ENCODE results near the gene ATOSA. TPM values are rescaled to one million over a fixed set of nuclear protein-coding genes. Genes with fewer than 3 reads are reported as not detected.

The ATOSA gene
- total RNA-seq, 5 donors from 2014 or later (not counting 1 experiment from before 2014, with no cell fraction given), result 88.2 to 121 (median 96.1) TPM

GRCh38 chr15:52649686-52650085 lies 29.5 kb downstream of the ATOSA start:
- no peak overlapping the region for H3K27ac Mint-ChIP-seq

GRCh38 chr15:52645916-52646315 lies 33.3 kb downstream of the ATOSA start:
- peak overlapping the region in 1 of 2 donors; percentile 11 for H3K27ac Mint-ChIP-seq
- no peak overlapping the region for H3K4me3 Mint-ChIP-seq
- no peak overlapping the region for H3K4me3 ChIP-seq (ENCODE audit: control insufficient read depth in 1 of 2, extremely low read depth in 1 of 2, low read length in 1 of 2)
- WGBS (ENCODE audit: insufficient coverage), result 100% methylated on average over 1 of the region's 2 CpGs
- peaks cover 0 to 24% of the 10 kb centered on the region in 2 donors for H3K36me3 ChIP-seq (ENCODE audit: control insufficient read depth in 2 of 2, extremely low read depth in 1 of 2, insufficient read depth in 1 of 2, low read length in 1 of 2)
- ChIA-PET POLR2A (no interaction called here), CTCF (no interaction called here)
- no peaks in the 10 kb centered on the region for H3K4me1 ChIP-seq (ENCODE audit: control insufficient read depth in 1 of 2, extremely low read depth in 1 of 2, insufficient read depth in 2 of 2, low read length in 2 of 2)
- H3K27me3 ChIP-seq (replicated peaks in 1 of 2; ENCODE audit: control insufficient read depth in 2 of 2, extremely low read depth in 1 of 2, insufficient read depth in 2 of 2, low read length in 1 of 2), result no peaks in the 10 kb centered on the region
- no peak overlapping the region for H3K27ac ChIP-seq (ENCODE audit: low read length)
- H3K27me3 Mint-ChIP-seq, result no peaks in the 10 kb centered on the region
- H3K9me3 Mint-ChIP-seq, result no peaks in the 10 kb centered on the region
- ATAC-seq (replicated peaks in 1 of 4) (no peak), DNase-seq (no peak)
- peaks cover 11 to 23% (median 19%) of the 10 kb centered on the region in 3 donors for H3K4me1 Mint-ChIP-seq
- H3K36me3 Mint-ChIP-seq, result peaks cover 30% of the 10 kb centered on the region
- no peaks in the 10 kb centered on the region for H3K9me3 ChIP-seq

More at GRCh38 chr15:52649686-52650085, 29.5 kb downstream of the ATOSA start:
- peaks cover 5 to 37% of the 10 kb centered on the region in 2 donors for H3K36me3 ChIP-seq (ENCODE audit: control insufficient read depth in 2 of 2, extremely low read depth in 1 of 2, insufficient read depth in 1 of 2, low read length in 1 of 2)
- H3K27me3 Mint-ChIP-seq, result no peaks in the 10 kb centered on the region
- H3K9me3 Mint-ChIP-seq, result no peaks in the 10 kb centered on the region
- H3K4me1 Mint-ChIP-seq, result peaks cover 22 to 39% (median 23%) of the 10 kb centered on the region in 3 donors
- H3K9me3 ChIP-seq, result no peaks in the 10 kb centered on the region
- H3K27me3 ChIP-seq (replicated peaks in 1 of 2; ENCODE audit: control insufficient read depth in 2 of 2, extremely low read depth in 1 of 2, insufficient read depth in 2 of 2, low read length in 1 of 2), result no peaks in the 10 kb centered on the region
- no peak overlapping the region for H3K27ac ChIP-seq (ENCODE audit: low read length)
- DNase-seq (no peak), ATAC-seq (replicated peaks in 1 of 4) (no peak)
- peaks cover 28% of the 10 kb centered on the region for H3K36me3 Mint-ChIP-seq
- ChIA-PET POLR2A (no interaction called here), CTCF (no interaction called here)
- H3K4me3 Mint-ChIP-seq, result no peak overlapping the region
- H3K4me3 ChIP-seq (ENCODE audit: control insufficient read depth in 1 of 2, extremely low read depth in 1 of 2, low read length in 1 of 2), result no peak overlapping the region
- peaks cover 0 to 2% of the 10 kb centered on the region in 2 experiments for H3K4me1 ChIP-seq (ENCODE audit: control insufficient read depth in 1 of 2, extremely low read depth in 1 of 2, insufficient read depth in 2 of 2, low read length in 2 of 2)

DNA sequence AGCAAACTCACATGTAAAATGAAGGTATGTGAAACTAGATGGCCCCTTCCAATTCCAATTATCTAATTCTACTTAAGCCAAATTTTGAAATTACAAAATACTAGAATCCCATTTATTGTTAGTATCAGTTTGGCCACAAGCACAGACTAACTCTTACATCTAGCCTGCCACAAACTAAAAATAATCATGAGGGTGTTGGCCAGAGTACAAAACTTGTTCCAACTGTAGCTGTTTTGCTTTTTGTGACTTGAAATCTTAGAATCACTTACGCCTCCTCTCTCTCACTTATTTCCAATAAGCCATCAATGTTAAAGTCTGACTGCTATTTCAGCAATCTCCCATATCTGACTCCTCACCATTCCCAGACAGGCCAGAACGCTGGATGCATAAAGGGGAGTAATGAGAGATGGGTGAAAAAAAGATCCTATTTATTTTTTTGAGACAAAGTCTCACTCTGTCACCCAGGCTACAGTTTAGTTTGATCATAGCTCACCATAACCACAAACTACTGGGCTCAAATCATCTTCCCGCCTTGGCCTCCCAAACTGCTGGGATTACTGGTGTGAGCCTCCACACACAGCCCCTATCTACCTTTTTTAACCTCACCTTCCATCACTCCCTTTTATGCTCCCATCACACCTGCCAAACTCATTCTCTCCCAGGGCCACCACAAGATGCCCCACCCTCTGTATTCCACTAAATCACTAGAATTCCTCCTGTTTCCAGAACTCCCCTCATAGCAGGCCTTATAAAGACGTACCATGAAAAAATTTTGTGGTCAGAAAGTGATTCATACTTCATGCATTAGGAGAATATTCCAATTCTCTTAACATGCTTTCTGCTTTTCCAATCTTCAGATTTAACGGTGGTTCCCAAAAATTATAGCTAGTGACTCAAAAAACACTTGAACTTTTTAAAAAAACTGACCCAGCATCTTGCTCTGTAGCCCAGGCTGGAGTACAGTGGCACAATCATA lies 36.5 kb downstream of the ATOSA start:
- H3K9me3 Mint-ChIP-seq, result no peaks in the 10 kb centered on the region
- peak overlapping the region in 1 of 2 donors; percentile 22 for H3K27ac Mint-ChIP-seq
- H3K27ac ChIP-seq (ENCODE audit: low read length), result no peak overlapping the region
- peaks cover 32% of the 10 kb centered on the region for H3K36me3 Mint-ChIP-seq
- H3K4me1 Mint-ChIP-seq, result peaks cover 11 to 20% (median 18%) of the 10 kb centered on the region in 3 donors
- ATAC-seq (replicated peaks in 1 of 4) (no peak), DNase-seq (no peak)
- 96% methylated on average over 2 of the region's 5 CpGs for WGBS (ENCODE audit: insufficient coverage)
- no peak overlapping the region for H3K4me3 Mint-ChIP-seq
- H3K9me3 ChIP-seq, result no peaks in the 10 kb centered on the region
- CTCF ChIA-PET, result interaction anchor here in 1 of 2 donors (0.6 kb wide), 1 partner anchor 92 kb away, joined by 3 read pairs; no protein-coding TSS in a partner anchor
- no peak overlapping the region for H3K4me3 ChIP-seq (ENCODE audit: control insufficient read depth in 1 of 2, extremely low read depth in 1 of 2, low read length in 1 of 2)
- H3K36me3 ChIP-seq (ENCODE audit: control insufficient read depth in 2 of 2, extremely low read depth in 1 of 2, insufficient read depth in 1 of 2, low read length in 1 of 2), result peaks cover 6 to 32% of the 10 kb centered on the region in 2 donors
- POLR2A ChIA-PET, result interaction anchor here in 1 of 2 donors (0.6 to 1.2 kb wide), 2 partner anchors 34 to 385 kb away, joined by 4 read pairs; no protein-coding TSS in a partner anchor
- H3K27me3 Mint-ChIP-seq, result no peaks in the 10 kb centered on the region
- no peaks in the 10 kb centered on the region for H3K4me1 ChIP-seq (ENCODE audit: control insufficient read depth in 1 of 2, extremely low read depth in 1 of 2, insufficient read depth in 2 of 2, low read length in 2 of 2)
- no peaks in the 10 kb centered on the region for H3K27me3 ChIP-seq (replicated peaks in 1 of 2; ENCODE audit: control insufficient read depth in 2 of 2, extremely low read depth in 1 of 2, insufficient read depth in 2 of 2, low read length in 1 of 2)

GRCh38 chr15:52636459-52636858 lies 42.7 kb downstream of the ATOSA start:
- H3K4me1 ChIP-seq (ENCODE audit: control insufficient read depth in 1 of 2, extremely low read depth in 1 of 2, insufficient read depth in 2 of 2, low read length in 2 of 2), result no peaks in the 10 kb centered on the region
- H3K27ac Mint-ChIP-seq, result no peak overlapping the region
- POLR2A ChIA-PET, result interaction anchor here in 1 of 2 donors (0.7 kb wide), 1 partner anchor 14 kb away, joined by 4 read pairs; no protein-coding TSS in a partner anchor
- no peak overlapping the region for H3K4me3 Mint-ChIP-seq
- no peaks in the 10 kb centered on the region for H3K9me3 Mint-ChIP-seq
- H3K9me3 ChIP-seq, result no peaks in the 10 kb centered on the region
- WGBS (ENCODE audit: insufficient coverage), result no CpG with 5 or more reads among the region's 2 CpGs
- no peak overlapping the region for H3K27ac ChIP-seq (ENCODE audit: low read length)
- H3K4me3 ChIP-seq (ENCODE audit: control insufficient read depth in 1 of 2, extremely low read depth in 1 of 2, low read length in 1 of 2), result no peak overlapping the region
- no peaks in the 10 kb centered on the region for H3K27me3 Mint-ChIP-seq
- no peak for DNase-seq
- H3K27me3 ChIP-seq (replicated peaks in 1 of 2; ENCODE audit: control insufficient read depth in 2 of 2, extremely low read depth in 1 of 2, insufficient read depth in 2 of 2, low read length in 1 of 2), result no peaks in the 10 kb centered on the region
- H3K4me1 Mint-ChIP-seq, result peaks cover 9 to 11% (median 9%) of the 10 kb centered on the region in 3 donors
- peaks cover 8 to 29% of the 10 kb centered on the region in 2 donors for H3K36me3 ChIP-seq (ENCODE audit: control insufficient read depth in 2 of 2, extremely low read depth in 1 of 2, insufficient read depth in 1 of 2, low read length in 1 of 2)
- CTCF ChIA-PET, result no interaction called here
- ATAC-seq (replicated peaks in 1 of 4), result no peak
- H3K36me3 Mint-ChIP-seq, result peaks cover 37% of the 10 kb centered on the region

- no peak overlapping the region for H3K4me3 Mint-ChIP-seq
- H3K27ac ChIP-seq (ENCODE audit: low read length), result no peak overlapping the region
- H3K36me3 ChIP-seq (ENCODE audit: control insufficient read depth in 2 of 2, extremely low read depth in 1 of 2, insufficient read depth in 1 of 2, low read length in 1 of 2), result peaks cover 8 to 27% of the 10 kb centered on the region in 2 donors
- ATAC-seq (replicated peaks in 1 of 4) (no peak), DNase-seq (no peak)
- WGBS (ENCODE audit: insufficient coverage), result no CpG with 5 or more reads among the region's 1 CpG
- H3K36me3 Mint-ChIP-seq, result peaks cover 34% of the 10 kb centered on the region
- H3K9me3 Mint-ChIP-seq, result no peaks in the 10 kb centered on the region
- H3K9me3 ChIP-seq, result no peaks in the 10 kb centered on the region
- H3K27ac Mint-ChIP-seq, result no peak overlapping the region
- H3K27me3 Mint-ChIP-seq, result no peaks in the 10 kb centered on the region
- POLR2A ChIA-PET, result no interaction called here
- CTCF ChIA-PET, result no interaction called here
- peaks cover 0 to 2% of the 10 kb centered on the region in 2 experiments for H3K4me1 ChIP-seq (ENCODE audit: control insufficient read depth in 1 of 2, extremely low read depth in 1 of 2, insufficient read depth in 2 of 2, low read length in 2 of 2)
- no peaks in the 10 kb centered on the region for H3K27me3 ChIP-seq (replicated peaks in 1 of 2; ENCODE audit: control insufficient read depth in 2 of 2, extremely low read depth in 1 of 2, insufficient read depth in 2 of 2, low read length in 1 of 2)
- H3K4me3 ChIP-seq (ENCODE audit: control insufficient read depth in 1 of 2, extremely low read depth in 1 of 2, low read length in 1 of 2), result no peak overlapping the region
- H3K4me1 Mint-ChIP-seq, result peaks cover 10 to 13% (median 12%) of the 10 kb centered on the region in 3 donors
Measured at GRCh38 chr15:52635908-52636307, 43.3 kb downstream of the ATOSA start.

Measured in T-cell (primary cell).